ENCODE results near the gene ATP9A. TPM values are rescaled to one million over a fixed set of nuclear protein-coding genes. Genes with fewer than 3 reads are reported as not detected.

ATP9A gene
- total and polyA plus RNA-seq, 2 of the 8 experiments (the other 6 are each of a cell fraction or from before 2014, with no cell fraction given) = 5.0 to 6.4 TPM

DNA sequence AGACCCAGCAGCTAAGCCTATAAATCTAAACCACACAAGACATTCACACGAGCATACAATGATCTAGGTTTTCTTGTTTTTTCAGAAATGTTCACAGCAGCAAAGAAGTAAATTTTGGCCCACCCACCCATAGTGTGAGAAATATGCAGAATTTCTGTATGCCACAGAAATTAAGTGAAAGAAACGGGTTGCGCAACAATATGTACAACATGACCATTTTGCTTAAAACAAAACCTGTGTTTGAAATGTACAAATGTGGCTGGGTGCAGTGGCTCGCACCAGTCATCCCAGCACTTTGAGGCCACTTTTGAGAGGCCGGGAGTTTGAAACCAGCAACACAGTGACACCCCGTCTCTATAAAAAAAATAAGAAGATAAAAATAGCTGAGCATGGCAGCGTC is 24.8 kb upstream of the ATP9A start:
- Histone ChIP-seq H3K36me3 (ENCODE audit: control insufficient read depth in 2 of 4, insufficient read depth in 4 of 4, low read length in 3 of 4) (peaks cover 33 to 90% (median 45%) of the 10 kb centered on the region in 4 experiments), H2AK5ac (ENCODE audit: low read depth, low read length) (no peak overlapping the region), H3K23ac (ENCODE audit: insufficient read length) (no peak overlapping the region), H4K91ac (replicated peaks; ENCODE audit: insufficient read length, low read length) (no peak overlapping the region), H3K27me3 (replicated peaks in 1 of 4; ENCODE audit: control insufficient read depth in 3 of 4, extremely low read depth in 1 of 4, insufficient read depth in 3 of 4, low read length in 3 of 4) (no peaks in the 10 kb centered on the region), H4K8ac (ENCODE audit: extremely low read depth, insufficient read depth, low read length) (no peak overlapping the region), H4K20me1 (replicated peaks in 1 of 2; ENCODE audit: control insufficient read depth in 1 of 2, insufficient read depth in 2 of 2, low read length in 2 of 2) (peaks cover 52 to 58% of the 10 kb centered on the region in 2 experiments), H4K5ac (ENCODE audit: insufficient read length, low read depth, low read length) (no peak overlapping the region), H3K79me2 (ENCODE audit: control insufficient read depth in 1 of 2, insufficient read depth in 2 of 2, low read length in 2 of 2) (peaks cover 63 to 99% of the 10 kb centered on the region in 2 experiments), H2BK120ac (replicated peaks; ENCODE audit: low read depth, low read length) (no peak overlapping the region), H2BK12ac (ENCODE audit: low read depth, low read length) (no peak overlapping the region), H2AFZ (ENCODE audit: low read length) (no peak overlapping the region), H2BK15ac (ENCODE audit: low read length) (no peak overlapping the region), H3K4ac (replicated peaks; ENCODE audit: insufficient read length, low read depth, low read length) (no peak overlapping the region), H3K79me1 (ENCODE audit: low read depth, low read length) (peaks cover 19% of the 10 kb centered on the region), H3K56ac (replicated peaks; ENCODE audit: insufficient read length, low read depth, low read length) (no peak overlapping the region), H3K9me3 (ENCODE audit: insufficient read depth in 2 of 2, low read depth in 1 of 2, low read length in 1 of 2) (no peaks in the 10 kb centered on the region), H2BK5ac (ENCODE audit: low read depth, low read length) (no peak overlapping the region), H3K4me2 (ENCODE audit: insufficient read depth in 1 of 2, low read depth in 2 of 2, low read length in 2 of 2) (peak overlapping the region in 1 of 2 experiments; percentile 34; a peak in 1 of 4 replicates), H3K4me3 (ENCODE audit: extremely low read depth in 1 of 4, insufficient read depth in 2 of 4, low read depth in 3 of 4, low read length in 4 of 4) (no peak overlapping the region), H3K9ac (replicated peaks in 1 of 4; ENCODE audit: extremely low read depth in 1 of 4, low read depth in 3 of 4, low read length in 3 of 4) (no peak overlapping the region), H3K27ac (ENCODE audit: low read depth, low read length) (no peak overlapping the region), H2BK20ac (ENCODE audit: low read length) (no peak overlapping the region), H3K23me2 (ENCODE audit: low read depth, low read length) (no peaks in the 10 kb centered on the region), H3K4me1 (replicated peaks in 1 of 4; ENCODE audit: control insufficient read depth in 3 of 4, insufficient read depth in 4 of 4, low read length in 3 of 4) (peaks cover 5 to 26% (median 17%) of the 10 kb centered on the region in 4 experiments), H3K18ac (ENCODE audit: extremely low read depth, low read length) (no peak overlapping the region), H3K14ac (ENCODE audit: insufficient read length) (no peak overlapping the region)
- no peak for FAIRE-seq
- DNase-seq (ENCODE audit: low read depth in 1 of 2, low spot score in 2 of 2) = no peak
- WGBS, 2 experiments (ENCODE audit: extremely low coverage in 1 of 2, insufficient coverage in 1 of 2, insufficient read length in 1 of 2, insufficient replicate concordance in 2 of 2, low coverage in 1 of 2, low lambda C conversion rate in 2 of 2, missing lambda C conversion rate in 1 of 2) = 90% methylated on average over 7 of the region's 7 CpGs; no CpG with 5 or more reads in 1 of the 2 experiments
- TF ChIP-seq, protein P1, sequence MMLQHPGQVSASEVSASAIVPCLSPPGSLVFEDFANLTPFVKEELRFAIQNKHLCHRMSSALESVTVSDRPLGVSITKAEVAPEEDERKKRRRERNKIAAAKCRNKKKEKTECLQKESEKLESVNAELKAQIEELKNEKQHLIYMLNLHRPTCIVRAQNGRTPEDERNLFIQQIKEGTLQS (IDR thresholded peaks at IDR 0.05; ENCODE audit: insufficient read depth, low read depth, low read length) = no peak
- TF ChIP-seq CEBPB (IDR thresholded peaks at IDR 0.05; ENCODE audit: low read depth, low read length) = peak; percentile 94
- no peak for TF ChIP-seq HDAC2 (IDR thresholded peaks at IDR 0.05; ENCODE audit: borderline replicate concordance in 1 of 2, low read depth in 2 of 2, low read length in 2 of 2)
- ChIA-PET POLR2A (ENCODE audit: partially characterized antibody) (interaction anchor here (1.2 to 5.7 kb wide), 6 partner anchors 7 to 26 kb away, joined by 3 to 29 read pairs (median 7); partner anchors contain the start of gene SALL4), CTCF (ENCODE audit: partially characterized antibody) (interaction anchor here (0.6 to 1.8 kb wide), 5 partner anchors 11 to 336 kb away, joined by 3 to 4 read pairs (median 4); no protein-coding TSS in a partner anchor)

Measured in H1 (cell line).